ENCODE results near the gene SLC7A11. TPM values are rescaled to one million over a fixed set of nuclear protein-coding genes. Genes with fewer than 3 reads are reported as not detected.

SLC7A11 gene
- total RNA-seq, 2 donors from 2014 or later, result 1.1 to 5.7 TPM

GRCh38 chr4:138114434-138114833 is 127.7 kb downstream of the SLC7A11 start:
- no peaks in the 10 kb centered on the region for H3K4me1 Mint-ChIP-seq
- no peak for ATAC-seq (replicated peaks)

More at GRCh38 chr4:138114434-138114833, 127.7 kb downstream of the SLC7A11 start:
- no peaks in the 10 kb centered on the region for H3K36me3 Mint-ChIP-seq (ENCODE audit: low read depth)
- no peaks in the 10 kb centered on the region for H3K9me3 Mint-ChIP-seq
- no peak overlapping the region for H3K4me3 Mint-ChIP-seq
- H3K27ac Mint-ChIP-seq, result no peak overlapping the region
- H3K27me3 Mint-ChIP-seq, result peaks cover 4% of the 10 kb centered on the region
